ENCODE data around the gene ENPP3.

Gene ENPP3

GRCh38 chr6:131765081-131765803 is 128.1 kb downstream of the ENPP3 start:
- peak; percentile 9 for DNase-seq (ENCODE audit: low spot score)

GRCh38 chr6:131765804-131766135 is 128.7 kb downstream of the ENPP3 start:
- DNase-seq (ENCODE audit: low spot score), result no peak

- no peak for DNase-seq (ENCODE audit: low spot score)
These were observed 129.5 kb downstream of the ENPP3 start for GRCh38 chr6:131766631-131767030.

- DNase-seq (ENCODE audit: low spot score), result no peak
These were observed 131.9 kb downstream of the ENPP3 start for GRCh38 chr6:131768964-131769363.

GRCh38 chr6:131769385-131770141 is 132.5 kb downstream of the ENPP3 start:
- DNase-seq (ENCODE audit: low spot score), result no peak

- DNase-seq (ENCODE audit: low spot score), result no peak
These were observed 133.7 kb downstream of the ENPP3 start for GRCh38 chr6:131770776-131771175.

- no peak for DNase-seq (ENCODE audit: low spot score)
These were observed 136.3 kb downstream of the ENPP3 start for GRCh38 chr6:131773284-131773950.

GRCh38 chr6:131775886-131776285 is 138.8 kb downstream of the ENPP3 start:
- no peak for DNase-seq (ENCODE audit: low spot score)

GRCh38 chr6:131776985-131777384 is 139.9 kb downstream of the ENPP3 start:
- no peak for DNase-seq (ENCODE audit: low spot score)

- no peak for DNase-seq (ENCODE audit: low spot score)
These were observed 141.1 kb downstream of the ENPP3 start for GRCh38 chr6:131778169-131778568.

GRCh38 chr6:131779304-131779703 is 142.2 kb downstream of the ENPP3 start:
- no peak for DNase-seq (ENCODE audit: low spot score)

GRCh38 chr6:131780600-131780999 is 143.5 kb downstream of the ENPP3 start:
- DNase-seq (ENCODE audit: low spot score), result no peak

GRCh38 chr6:131781687-131782086 is 144.6 kb downstream of the ENPP3 start:
- DNase-seq (ENCODE audit: low spot score), result no peak

GRCh38 chr6:131782764-131783163 is 145.7 kb downstream of the ENPP3 start:
- DNase-seq (ENCODE audit: low spot score), result no peak

GRCh38 chr6:131784561-131784960 is 147.5 kb downstream of the ENPP3 start:
- DNase-seq (ENCODE audit: low spot score), result no peak

- no peak for DNase-seq (ENCODE audit: low spot score)
These were observed 150.0 kb downstream of the ENPP3 start for GRCh38 chr6:131787079-131787478.

- DNase-seq (ENCODE audit: low spot score), result no peak
These were observed 150.9 kb downstream of the ENPP3 start for GRCh38 chr6:131787766-131788712.

- no peak for DNase-seq (ENCODE audit: low spot score)
These were observed 152.1 kb downstream of the ENPP3 start for GRCh38 chr6:131789219-131789618.

GRCh38 chr6:131791476-131791875 is 154.4 kb downstream of the ENPP3 start:
- no peak for DNase-seq (ENCODE audit: low spot score)

- DNase-seq (ENCODE audit: low spot score), result no peak
These were observed 155.0 kb downstream of the ENPP3 start for GRCh38 chr6:131792091-131792496.

GRCh38 chr6:131795366-131795765 is 158.3 kb downstream of the ENPP3 start:
- DNase-seq (ENCODE audit: low spot score), result no peak
